Loucy (cell line): ENCODE data around the gene NBAS.

Source experiments
- H2AFZ ChIP-seq: fragments of 200-600 bp; sonication (generic); 2 replicates; pipeline ENCODE4 v1.6.0; 2016; ENCODE audit warnings: antibody characterized with exemption, mild to moderate bottlenecking, low read length, moderate library complexity
- H3F3A ChIP-seq: fragments of 200-600 bp; 2 replicates; pipeline ENCODE4 v1.6.0; 2016; ENCODE audit warnings: antibody characterized with exemption, low read depth, mild to moderate bottlenecking
- H3K27me3 ChIP-seq: fragments of 200-600 bp; sonication (generic); 2 replicates; pipeline ENCODE4 v1.6.1; 2014; ENCODE audit warnings: low read length, mild to moderate bottlenecking; ENCODE audit not compliant: insufficient read depth, poor library complexity, severe bottlenecking
- H3K36me3 ChIP-seq: fragments of 200-600 bp; sonication (generic); 2 replicates; pipeline ENCODE4 v1.6.1; 2016; ENCODE audit warnings: low read length; ENCODE audit not compliant: insufficient read depth
- H3K4me1 ChIP-seq: fragments of 200-600 bp; sonication (generic); 2 replicates; pipeline ENCODE4 v1.5.1; 2014; ENCODE audit warnings: low read length, mild to moderate bottlenecking; ENCODE audit not compliant: insufficient read depth, poor library complexity, severe bottlenecking
- H3K4me2 ChIP-seq: fragments of 200-600 bp; sonication (generic); 2 replicates; pipeline ENCODE4 v1.6.0; 2014; ENCODE audit warnings: antibody characterized with exemption, low read length, low read depth, mild to moderate bottlenecking; ENCODE audit not compliant: poor library complexity, severe bottlenecking
- H3K4me3 ChIP-seq: fragments of 200-600 bp; sonication (generic); 2 replicates; pipeline ENCODE4 v1.5.1; 2014; ENCODE audit warnings: low read length, mild to moderate bottlenecking, mixed read lengths; ENCODE audit not compliant: poor library complexity, severe bottlenecking
- H3K79me2 ChIP-seq: fragments of 200-600 bp; sonication (generic); 2 replicates; pipeline ENCODE4 v1.6.1; 2014; ENCODE audit warnings: low read length; ENCODE audit not compliant: insufficient read depth
- H3K9ac ChIP-seq: fragments of 200-600 bp; sonication (generic); 2 replicates; pipeline ENCODE4 v1.6.0; 2014; ENCODE audit warnings: mild to moderate bottlenecking, low read depth, low read length, moderate library complexity; ENCODE audit not compliant: poor library complexity, severe bottlenecking
- H3K9me2 ChIP-seq: fragments of 200-600 bp; sonication (generic); replicated peaks from 2 replicates; pipeline ENCODE4 v1.6.1; 2016; ENCODE audit warnings: low read depth, low read length, mixed read lengths
- H3K9me3 ChIP-seq: fragments of 200-600 bp; sonication (generic); 2 replicates; pipeline ENCODE4 v1.6.1; 2014; ENCODE audit warnings: mild to moderate bottlenecking, antibody characterized with exemption, low read length, low read depth; ENCODE audit not compliant: insufficient read depth
- H4K20me1 ChIP-seq: fragments of 200-600 bp; sonication (generic); 2 replicates; pipeline ENCODE4 v1.6.0; 2014; ENCODE audit warnings: antibody characterized with exemption, low read length, mild to moderate bottlenecking; ENCODE audit not compliant: insufficient read depth, poor library complexity, severe bottlenecking
- EZH2phosphoT487 ChIP-seq: fragments of 200-600 bp; IDR thresholded peaks from 2 replicates; pipeline ENCODE4 v1.6.1; 2018; ENCODE audit warnings: antibody characterized with exemption, mild to moderate bottlenecking, moderate library complexity, borderline replicate concordance
- TF ChIP-seq, protein P1 (sequence below): fragments of 200-600 bp; sonication (generic); conservative IDR thresholded peaks from 2 replicates; pipeline ENCODE4 v1.5.1; 2014; ENCODE audit warnings: mild to moderate bottlenecking, antibody characterized with exemption, low read length

NBAS gene

DNA sequence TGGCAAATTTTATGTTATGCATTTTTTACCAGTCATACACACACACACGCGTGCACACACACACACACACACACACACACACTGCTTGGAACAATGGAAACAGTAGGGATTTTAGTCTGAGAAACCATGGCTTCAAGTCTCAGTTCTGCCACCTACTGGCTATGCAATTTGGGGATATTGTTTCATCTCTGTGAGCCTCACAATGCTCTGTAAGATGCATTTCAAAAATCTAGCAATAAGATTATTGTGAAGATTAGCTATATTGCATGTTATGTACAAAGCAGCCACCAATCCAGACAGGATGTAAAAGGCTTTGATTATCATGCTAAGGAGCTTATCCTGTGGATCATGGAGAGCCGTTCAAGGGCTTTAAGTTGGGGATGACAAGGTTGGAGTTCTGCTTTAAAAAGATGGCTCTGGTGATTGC, 401.4 kb downstream of the NBAS start:
- H3K79me2 ChIP-seq = no peaks in the 10 kb centered on the region
- no peaks in the 10 kb centered on the region for H4K20me1 ChIP-seq
- H3K9me2 ChIP-seq = no peaks in the 10 kb centered on the region
- no peaks in the 10 kb centered on the region for H3K9me3 ChIP-seq
- no peak overlapping the region for H3K4me3 ChIP-seq
- no peak overlapping the region for H3K4me2 ChIP-seq
- no peak overlapping the region for H2AFZ ChIP-seq
- H3K36me3 ChIP-seq = no peaks in the 10 kb centered on the region
- H3F3A ChIP-seq = no peaks in the 10 kb centered on the region
- H3K4me1 ChIP-seq = peaks cover 17% of the 10 kb centered on the region
- no peak overlapping the region for H3K9ac ChIP-seq
- H3K27me3 ChIP-seq = no peaks in the 10 kb centered on the region
- TF ChIP-seq, protein P1, sequence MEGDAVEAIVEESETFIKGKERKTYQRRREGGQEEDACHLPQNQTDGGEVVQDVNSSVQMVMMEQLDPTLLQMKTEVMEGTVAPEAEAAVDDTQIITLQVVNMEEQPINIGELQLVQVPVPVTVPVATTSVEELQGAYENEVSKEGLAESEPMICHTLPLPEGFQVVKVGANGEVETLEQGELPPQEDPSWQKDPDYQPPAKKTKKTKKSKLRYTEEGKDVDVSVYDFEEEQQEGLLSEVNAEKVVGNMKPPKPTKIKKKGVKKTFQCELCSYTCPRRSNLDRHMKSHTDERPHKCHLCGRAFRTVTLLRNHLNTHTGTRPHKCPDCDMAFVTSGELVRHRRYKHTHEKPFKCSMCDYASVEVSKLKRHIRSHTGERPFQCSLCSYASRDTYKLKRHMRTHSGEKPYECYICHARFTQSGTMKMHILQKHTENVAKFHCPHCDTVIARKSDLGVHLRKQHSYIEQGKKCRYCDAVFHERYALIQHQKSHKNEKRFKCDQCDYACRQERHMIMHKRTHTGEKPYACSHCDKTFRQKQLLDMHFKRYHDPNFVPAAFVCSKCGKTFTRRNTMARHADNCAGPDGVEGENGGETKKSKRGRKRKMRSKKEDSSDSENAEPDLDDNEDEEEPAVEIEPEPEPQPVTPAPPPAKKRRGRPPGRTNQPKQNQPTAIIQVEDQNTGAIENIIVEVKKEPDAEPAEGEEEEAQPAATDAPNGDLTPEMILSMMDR = peak; percentile 82
- TF ChIP-seq EZH2phosphoT487 = no peak

DNA sequence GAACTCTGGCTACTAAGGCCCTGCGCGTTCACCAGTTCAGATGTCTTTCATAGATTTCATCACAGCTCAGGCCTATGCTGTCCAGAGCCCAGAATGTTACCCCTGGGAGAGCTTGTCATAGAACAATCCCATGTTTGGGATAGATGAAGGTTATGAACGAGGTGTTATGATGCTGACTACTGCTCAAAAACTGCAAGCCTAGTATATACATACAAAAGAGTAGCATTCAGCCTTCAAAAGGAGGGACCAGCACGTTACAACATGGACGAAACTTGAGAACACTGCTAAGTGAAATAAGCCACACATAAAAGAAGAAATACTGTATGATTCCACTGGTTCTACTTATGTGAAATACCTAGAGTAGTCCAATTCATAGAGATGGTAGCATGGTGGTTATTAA, 401.9 kb downstream of the NBAS start:
- Histone ChIP-seq H3K9ac (no peak overlapping the region), H3K9me3 (no peaks in the 10 kb centered on the region), H3K4me3 (no peak overlapping the region), H3K79me2 (no peaks in the 10 kb centered on the region), H4K20me1 (no peaks in the 10 kb centered on the region), H3K27me3 (no peaks in the 10 kb centered on the region), H3K4me2 (no peak overlapping the region), H3K36me3 (no peaks in the 10 kb centered on the region), H3K4me1 (peaks cover 17% of the 10 kb centered on the region), H3K9me2 (no peaks in the 10 kb centered on the region), H3F3A (no peaks in the 10 kb centered on the region), H2AFZ (no peak overlapping the region)
- TF ChIP-seq EZH2phosphoT487 = no peak
- TF ChIP-seq, protein P1 = no peak

GRCh38 chr2:15158532-15158931, 402.6 kb downstream of the NBAS start:
- H3K79me2 ChIP-seq = no peaks in the 10 kb centered on the region
- H3F3A ChIP-seq = no peaks in the 10 kb centered on the region
- H3K9ac ChIP-seq = no peak overlapping the region
- no peaks in the 10 kb centered on the region for H3K27me3 ChIP-seq
- no peak overlapping the region for H3K4me2 ChIP-seq
- peaks cover 17% of the 10 kb centered on the region for H3K4me1 ChIP-seq
- no peak overlapping the region for H3K4me3 ChIP-seq
- no peak for TF ChIP-seq EZH2phosphoT487
- TF ChIP-seq, protein P1 = no peak
- no peaks in the 10 kb centered on the region for H3K36me3 ChIP-seq
- no peaks in the 10 kb centered on the region for H3K9me3 ChIP-seq
- H4K20me1 ChIP-seq = no peaks in the 10 kb centered on the region
- H3K9me2 ChIP-seq = no peaks in the 10 kb centered on the region
- H2AFZ ChIP-seq = no peak overlapping the region
